ENCODE results near the gene RALGPS1. TPM values are rescaled to one million over a fixed set of nuclear protein-coding genes. Genes with fewer than 3 reads are reported as not detected.

The RALGPS1 gene
- total RNA-seq, 1 donor, result 2.9 TPM

- TF ChIP-seq CTCF (IDR thresholded peaks at IDR 0.05; ENCODE audit: insufficient read depth, low read length), result no peak
- DNase-seq (ENCODE audit: low read depth), result no peak
- H3K4me3 ChIP-seq (ENCODE audit: low read depth, low read length), result no peak overlapping the region
Measured at GRCh38 chr9:127177231-127177630, 262.6 kb downstream of the RALGPS1 start.

- no peak overlapping the region for H3K4me3 ChIP-seq (ENCODE audit: low read depth, low read length)
- no peak for TF ChIP-seq CTCF (IDR thresholded peaks at IDR 0.05; ENCODE audit: insufficient read depth, low read length)
Measured at GRCh38 chr9:127177665-127178265, 263.2 kb downstream of the RALGPS1 start.

GRCh38 chr9:127178686-127179632 is 264.4 kb downstream of the RALGPS1 start:
- no peak for TF ChIP-seq CTCF (IDR thresholded peaks at IDR 0.05; ENCODE audit: insufficient read depth, low read length)
- DNase-seq (ENCODE audit: low read depth), result no peak
- no peak overlapping the region for H3K4me3 ChIP-seq (ENCODE audit: low read depth, low read length)

More at GRCh38 chr9:127177665-127178265, 263.2 kb downstream of the RALGPS1 start:
- DNase-seq (ENCODE audit: low read depth), result no peak

- no peak for DNase-seq (ENCODE audit: low read depth)
- no peak overlapping the region for H3K4me3 ChIP-seq (ENCODE audit: low read depth, low read length)
- no peak for TF ChIP-seq CTCF (IDR thresholded peaks at IDR 0.05; ENCODE audit: insufficient read depth, low read length)
Measured at GRCh38 chr9:127179633-127180441, 265.3 kb downstream of the RALGPS1 start.

- no peak overlapping the region for H3K4me3 ChIP-seq (ENCODE audit: low read depth, low read length)
- no peak for DNase-seq (ENCODE audit: low read depth)
- no peak for TF ChIP-seq CTCF (IDR thresholded peaks at IDR 0.05; ENCODE audit: insufficient read depth, low read length)
Measured at GRCh38 chr9:127180457-127181314, 266.1 kb downstream of the RALGPS1 start.

GRCh38 chr9:127181315-127181580 is 266.7 kb downstream of the RALGPS1 start:
- no peak for TF ChIP-seq CTCF (IDR thresholded peaks at IDR 0.05; ENCODE audit: insufficient read depth, low read length)
- DNase-seq (ENCODE audit: low read depth), result no peak
- H3K4me3 ChIP-seq (ENCODE audit: low read depth, low read length), result no peak overlapping the region

Measured in fibroblast of the aortic adventitia (primary cell).